Measurements from ENCODE around the gene TATDN2.
"Not testable (repeated sequence)": the region's sequence is repeated elsewhere in the genome, so short reads cannot be mapped to it uniquely, and the experiment has no call there.

The TATDN2 gene

GRCh38 chr3:10294030-10294586, 45.8 kb downstream of the TATDN2 start:
- in situ Hi-C loops (cut with HindIII; ENCODE audit: low sequenced_read_pairs) = no loop called here
- no peak for TF ChIP-seq CTCF (IDR thresholded peaks at IDR 0.05; ENCODE audit: low read depth, low read length)
- no peak overlapping the region for H3K4me3 ChIP-seq (ENCODE audit: low read depth, low read length)
- no peak for DNase-seq (ENCODE audit: low read depth, low spot score)

GRCh38 chr3:10298064-10298463, 49.8 kb downstream of the TATDN2 start:
- in situ Hi-C loops (cut with HindIII; ENCODE audit: low sequenced_read_pairs) = not testable (repeated sequence)

DNA sequence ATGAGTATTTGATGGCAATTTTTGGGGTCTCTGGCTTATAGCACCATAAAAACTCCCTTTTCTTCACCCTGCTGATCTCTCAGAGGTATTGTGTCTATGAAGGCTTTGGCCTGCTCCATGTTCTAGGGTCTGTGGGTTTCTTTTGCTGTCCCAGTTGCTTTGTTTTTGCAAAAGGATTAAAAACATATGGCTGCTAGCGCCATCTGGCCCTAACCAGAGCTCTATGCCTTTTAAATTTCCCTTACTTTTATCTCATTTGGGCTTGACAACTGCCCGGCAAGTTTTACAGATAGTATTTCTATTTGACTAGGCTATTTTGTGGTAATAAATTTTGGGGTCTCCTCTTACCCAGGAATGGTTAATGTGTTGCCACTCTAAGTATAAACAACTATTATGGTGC, 50.9 kb downstream of the TATDN2 start:
- DNase-seq (ENCODE audit: low read depth, low spot score) = peak; percentile 28
- no peak overlapping the region for H3K4me3 ChIP-seq (ENCODE audit: low read depth, low read length)
- in situ Hi-C loops (cut with HindIII; ENCODE audit: low sequenced_read_pairs) = no loop called here
- TF ChIP-seq CTCF (IDR thresholded peaks at IDR 0.05; ENCODE audit: low read depth, low read length) = peak; percentile 9

More at GRCh38 chr3:10298064-10298463, 49.8 kb downstream of the TATDN2 start:
- not testable (repeated sequence) for DNase-seq (ENCODE audit: low read depth, low spot score); H3K4me3 ChIP-seq (ENCODE audit: low read depth, low read length)

- in situ Hi-C loops (cut with HindIII; ENCODE audit: low sequenced_read_pairs) = no loop called here
- TF ChIP-seq CTCF (IDR thresholded peaks at IDR 0.05; ENCODE audit: low read depth, low read length) = no peak
- H3K4me3 ChIP-seq (ENCODE audit: low read depth, low read length) = no peak overlapping the region
- no peak for DNase-seq (ENCODE audit: low read depth, low spot score)
Measured at GRCh38 chr3:10299679-10300078, 51.4 kb downstream of the TATDN2 start.

GRCh38 chr3:10300087-10300486, 51.8 kb downstream of the TATDN2 start:
- DNase-seq (ENCODE audit: low read depth, low spot score) = no peak
- in situ Hi-C loops (cut with HindIII; ENCODE audit: low sequenced_read_pairs) = no loop called here
- H3K4me3 ChIP-seq (ENCODE audit: low read depth, low read length) = no peak overlapping the region
- TF ChIP-seq CTCF (IDR thresholded peaks at IDR 0.05; ENCODE audit: low read depth, low read length) = no peak

- H3K4me3 ChIP-seq (ENCODE audit: low read depth, low read length) = no peak overlapping the region
- DNase-seq (ENCODE audit: low read depth, low spot score) = no peak
- in situ Hi-C loops (cut with HindIII; ENCODE audit: low sequenced_read_pairs) = no loop called here
- no peak for TF ChIP-seq CTCF (IDR thresholded peaks at IDR 0.05; ENCODE audit: low read depth, low read length)
Measured at GRCh38 chr3:10303105-10303504, 54.8 kb downstream of the TATDN2 start.

GRCh38 chr3:10303785-10304184, 55.5 kb downstream of the TATDN2 start:
- H3K4me3 ChIP-seq (ENCODE audit: low read depth, low read length) = no peak overlapping the region
- TF ChIP-seq CTCF (IDR thresholded peaks at IDR 0.05; ENCODE audit: low read depth, low read length) = no peak
- no peak for DNase-seq (ENCODE audit: low read depth, low spot score)
- in situ Hi-C loops (cut with HindIII; ENCODE audit: low sequenced_read_pairs) = no loop called here
